Activated effector memory CD4-positive, alpha-beta T cell treated with Interleukin-2 at 50 U/mL for 16 hours (primary cell): ENCODE results near the gene DPF3.

Source experiments
- DNase-seq: peaks from one replicate; pipeline ENCODE4 v3.0.0-alpha.2; 2020

The DPF3 gene

GRCh38 chr14:72708708-72709475 lies 185.0 kb downstream of the DPF3 start:
- DNase-seq = no peak

- DNase-seq = no peak
These were observed 185.7 kb downstream of the DPF3 start for GRCh38 chr14:72708222-72708621.

- DNase-seq = no peak
These were observed 187.4 kb downstream of the DPF3 start for GRCh38 chr14:72706485-72706884.

- no peak for DNase-seq
These were observed 189.4 kb downstream of the DPF3 start for GRCh38 chr14:72704502-72704901.

GRCh38 chr14:72701605-72702004 lies 192.3 kb downstream of the DPF3 start:
- no peak for DNase-seq

- no peak for DNase-seq
These were observed 192.7 kb downstream of the DPF3 start for GRCh38 chr14:72701237-72701565.

GRCh38 chr14:72700338-72701236 lies 193.3 kb downstream of the DPF3 start:
- no peak for DNase-seq

- DNase-seq = no peak
These were observed 194.0 kb downstream of the DPF3 start for GRCh38 chr14:72699852-72700257.

GRCh38 chr14:72699443-72699842 lies 194.5 kb downstream of the DPF3 start:
- no peak for DNase-seq

GRCh38 chr14:72692696-72693095 lies 201.2 kb downstream of the DPF3 start:
- no peak for DNase-seq

- DNase-seq = no peak
These were observed 203.6 kb downstream of the DPF3 start for GRCh38 chr14:72690324-72690723.

GRCh38 chr14:72688990-72689671 lies 204.8 kb downstream of the DPF3 start:
- DNase-seq = no peak

GRCh38 chr14:72686832-72687231 lies 207.1 kb downstream of the DPF3 start:
- no peak for DNase-seq

GRCh38 chr14:72686101-72686500 lies 207.8 kb downstream of the DPF3 start:
- DNase-seq = no peak

- DNase-seq = no peak
These were observed 208.4 kb downstream of the DPF3 start for GRCh38 chr14:72685456-72685855.

- no peak for DNase-seq
These were observed 210.1 kb downstream of the DPF3 start for GRCh38 chr14:72683787-72684186.

GRCh38 chr14:72682188-72682587 lies 211.7 kb downstream of the DPF3 start:
- DNase-seq = no peak

GRCh38 chr14:72680853-72681640 lies 212.9 kb downstream of the DPF3 start:
- DNase-seq = no peak

GRCh38 chr14:72679536-72680151 lies 214.3 kb downstream of the DPF3 start:
- no peak for DNase-seq

- no peak for DNase-seq
These were observed 214.8 kb downstream of the DPF3 start for GRCh38 chr14:72679141-72679535.

GRCh38 chr14:72678356-72678755 lies 215.5 kb downstream of the DPF3 start:
- DNase-seq = no peak

- no peak for DNase-seq
These were observed 216.2 kb downstream of the DPF3 start for GRCh38 chr14:72677664-72678063.
